Stimulated activated CD8-positive, alpha-beta memory T cell treated with anti-CD3 and anti-CD28 coated beads, Interleukin-12 subunit alpha, Interleukin-12 subunit beta, amount 100 ng/mL, for 24 hours (primary cell): ENCODE results near the gene GREB1.

Experiments used
- DNase-seq: peaks from one replicate; pipeline ENCODE4 v3.0.0-alpha.2; 2020; ENCODE audit errors: extremely low read depth

Gene GREB1

DNA sequence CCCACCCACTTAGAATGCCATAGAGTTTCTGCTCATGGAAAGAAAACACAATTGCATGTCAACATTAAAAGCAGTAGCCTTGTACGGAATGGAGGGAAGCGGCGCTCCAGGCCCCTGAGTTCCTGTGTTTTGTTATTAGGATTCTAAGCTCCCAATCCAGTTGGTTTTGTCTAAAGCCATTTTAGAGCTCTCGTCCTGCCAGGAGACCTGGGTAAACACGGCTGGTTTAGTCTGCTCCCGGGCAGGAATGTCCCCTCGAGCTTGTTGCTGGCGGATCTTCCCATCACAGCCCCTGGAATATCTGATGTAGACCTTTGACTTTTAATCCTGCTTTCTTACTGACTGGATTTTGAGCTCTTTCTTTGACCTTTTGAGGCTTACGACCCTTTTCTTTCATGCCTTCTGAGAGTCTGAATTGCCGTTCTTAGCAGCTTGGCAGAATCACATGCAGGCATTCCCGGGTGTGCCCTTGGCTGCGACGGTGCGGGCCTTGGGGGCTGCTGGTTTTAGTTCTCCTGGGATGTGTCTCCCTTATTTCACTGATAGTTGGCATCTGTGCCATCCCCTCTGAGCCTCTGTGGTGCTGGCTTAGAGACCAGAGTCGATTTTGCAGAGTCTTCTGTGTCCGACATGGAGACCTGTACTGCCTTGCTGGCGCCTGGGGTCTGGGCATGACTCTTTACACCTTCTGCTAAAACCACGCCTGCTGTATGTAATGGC, 25.4 kb downstream of the GREB1 start:
- DNase-seq, result no peak

DNA sequence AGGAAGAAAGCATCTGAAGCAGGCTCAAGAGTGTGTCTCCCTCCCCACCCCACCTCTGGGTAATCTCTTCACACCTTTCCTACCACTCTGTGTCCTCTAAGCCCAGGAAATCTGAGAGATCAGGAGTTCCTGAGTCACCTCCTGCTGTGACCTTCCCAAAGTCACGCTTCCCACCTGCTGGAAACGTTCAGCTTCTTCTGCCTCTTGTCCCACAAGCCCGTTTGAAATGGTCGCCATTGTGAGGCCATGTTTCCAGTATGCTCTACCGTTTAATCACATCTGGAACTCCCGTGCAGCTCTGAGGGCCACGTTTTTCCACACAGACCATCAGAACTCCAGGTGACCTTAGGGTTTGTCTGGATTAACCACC, 25.9 kb downstream of the GREB1 start:
- DNase-seq, result no peak

DNA sequence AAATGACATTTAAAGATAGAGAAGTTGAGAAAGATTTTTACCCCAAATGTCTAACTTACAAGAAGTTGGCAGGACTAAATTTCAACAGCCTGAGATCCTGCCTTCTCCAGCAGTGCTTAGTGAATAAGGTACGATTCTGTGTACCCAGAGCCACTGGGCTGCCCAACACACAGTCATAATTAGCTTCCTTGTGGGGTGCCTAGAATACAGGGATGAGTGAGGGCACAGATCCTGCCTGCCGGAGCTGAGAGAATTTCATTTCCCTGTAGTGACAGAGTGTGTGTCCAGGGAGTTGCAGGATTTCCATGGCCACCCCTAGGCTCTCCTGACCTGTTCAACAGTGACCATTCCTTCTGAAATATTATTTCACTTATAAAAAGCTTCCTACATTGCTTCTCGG, 27.0 kb downstream of the GREB1 start:
- DNase-seq, result no peak

DNA sequence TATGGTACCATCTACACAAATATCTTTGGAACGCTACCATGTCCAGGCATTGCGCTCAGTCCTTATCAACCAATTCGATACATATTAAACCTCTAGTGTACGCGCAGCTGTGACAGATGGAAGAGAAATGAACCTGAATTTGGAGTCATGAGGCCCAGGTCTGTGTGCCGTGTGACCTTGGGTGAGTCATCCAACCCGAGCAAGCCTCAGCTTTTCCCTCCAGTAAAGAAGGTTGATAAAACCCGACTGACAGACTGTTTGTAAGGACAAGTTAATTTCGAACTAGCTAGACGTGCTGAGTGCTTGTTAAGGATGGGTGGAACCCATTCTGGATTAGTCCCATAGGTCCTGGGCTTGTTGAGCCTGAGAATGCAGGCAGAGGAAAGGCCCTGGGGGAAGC, 28.2 kb downstream of the GREB1 start:
- no peak for DNase-seq

DNA sequence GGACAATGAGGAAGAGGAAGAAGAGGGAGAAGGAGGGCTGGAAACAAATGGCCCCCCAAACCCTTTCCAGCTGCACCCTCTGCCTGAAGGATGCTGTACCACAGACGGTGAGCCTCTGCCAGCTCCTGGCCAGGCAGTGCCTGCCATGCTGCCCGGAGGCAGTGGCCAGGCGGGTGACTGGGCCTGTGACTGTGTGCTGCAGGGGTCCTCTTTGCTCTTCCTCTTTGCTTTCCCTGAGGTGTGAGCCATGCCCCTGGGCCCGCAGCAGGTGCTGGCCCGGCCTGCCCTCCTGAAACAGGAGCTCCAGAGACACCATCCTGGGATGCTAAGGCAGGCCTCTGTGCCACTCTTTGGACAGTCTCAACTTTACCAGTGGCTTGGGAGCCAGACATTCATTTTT, 28.6 kb downstream of the GREB1 start:
- no peak for DNase-seq

DNA sequence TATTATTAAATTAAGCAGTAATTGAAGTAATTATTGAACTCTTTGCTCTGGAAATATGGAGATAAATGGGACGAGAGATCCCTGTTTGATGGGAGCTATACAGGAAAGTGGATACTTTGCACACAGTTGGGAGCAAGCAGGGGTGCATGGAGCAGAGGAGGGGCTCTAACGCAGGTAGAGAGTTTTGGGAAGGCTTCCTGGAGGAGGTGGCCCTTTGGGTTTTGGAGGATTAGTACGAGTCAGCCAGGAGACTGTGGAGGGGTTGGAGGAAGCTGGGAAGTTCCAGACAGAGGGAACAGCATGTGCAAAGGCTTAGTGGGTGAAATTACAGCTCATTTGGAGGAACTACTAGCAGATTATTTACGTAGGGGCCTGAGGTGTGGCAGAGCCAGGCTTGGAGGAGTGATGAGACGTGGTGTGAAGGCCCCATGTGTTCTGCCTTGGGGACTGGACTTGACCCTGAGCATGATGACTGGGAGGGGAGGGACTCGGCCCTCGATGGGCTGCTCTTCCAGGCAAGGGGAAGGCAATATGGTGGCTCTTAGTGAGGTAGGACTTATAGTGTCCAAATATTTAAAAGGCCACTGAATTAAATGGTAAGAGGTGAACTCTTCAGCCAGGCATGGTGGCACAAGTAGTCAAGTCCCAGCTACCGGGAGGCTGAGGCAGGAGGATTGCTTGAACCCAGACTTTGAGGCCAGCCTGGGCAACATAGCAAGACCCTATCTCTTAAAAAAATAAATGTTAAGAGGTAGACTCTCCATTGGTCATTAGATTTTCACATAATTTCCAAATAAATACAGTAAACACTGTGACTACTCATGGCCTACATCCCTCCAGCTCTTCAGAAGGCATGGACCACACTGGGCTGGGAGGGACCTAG, 30.2 kb downstream of the GREB1 start:
- no peak for DNase-seq

DNA sequence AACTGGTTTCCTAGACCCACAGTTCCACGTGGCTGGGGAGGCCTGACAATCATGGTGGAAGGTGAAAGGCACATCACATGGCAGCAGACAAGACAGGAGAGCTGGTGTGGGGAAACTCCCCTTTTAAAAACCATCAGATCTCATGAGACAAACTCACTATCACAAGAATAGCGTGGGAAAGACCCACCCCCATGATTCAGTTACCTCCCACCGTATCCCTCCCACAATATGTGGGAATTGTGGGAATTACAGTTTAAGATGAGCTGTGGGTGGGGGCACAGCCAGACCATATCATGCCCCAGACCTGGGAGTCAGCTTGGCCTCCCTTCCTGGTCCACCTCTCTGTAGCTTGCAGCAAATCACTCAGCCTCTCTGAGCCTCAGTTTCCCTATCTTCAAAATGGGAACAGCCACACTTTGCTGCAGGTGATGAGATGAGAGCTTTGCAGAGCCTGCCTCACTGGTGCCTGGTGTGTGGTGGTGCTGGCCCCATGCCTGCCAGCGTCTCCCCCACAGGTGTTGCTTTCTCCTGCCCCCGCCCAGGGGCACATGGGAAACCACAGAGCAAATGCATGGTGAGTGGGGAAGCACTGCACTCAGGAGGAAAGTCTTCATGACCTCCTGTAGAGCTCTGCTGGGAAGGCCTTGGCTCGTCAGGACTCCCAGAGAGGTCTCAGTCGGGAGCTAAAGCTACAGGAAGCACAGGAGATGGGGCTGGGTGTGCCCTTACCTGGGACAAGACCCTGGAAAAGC, 31.1 kb downstream of the GREB1 start:
- DNase-seq, result no peak

DNA sequence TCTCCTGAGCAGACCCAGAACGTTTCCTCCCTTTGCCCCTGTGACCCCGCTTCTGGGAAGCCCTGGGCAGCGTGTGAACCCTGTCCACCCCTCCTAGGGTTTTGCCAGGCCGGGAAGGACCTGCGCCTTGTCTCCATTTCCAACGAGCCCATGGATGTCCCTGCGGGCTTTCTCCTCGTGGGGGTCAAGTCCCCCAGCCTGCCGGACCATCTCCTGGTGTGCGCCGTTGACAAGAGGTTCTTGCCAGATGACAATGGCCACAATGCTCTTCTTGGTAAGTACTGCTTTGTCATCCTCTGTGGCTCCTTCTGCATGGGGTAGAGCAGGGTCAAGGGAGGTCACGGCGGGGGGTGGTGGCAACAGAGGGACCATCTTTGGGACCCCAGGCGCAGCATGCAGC, 32.5 kb downstream of the GREB1 start:
- no peak for DNase-seq

DNA sequence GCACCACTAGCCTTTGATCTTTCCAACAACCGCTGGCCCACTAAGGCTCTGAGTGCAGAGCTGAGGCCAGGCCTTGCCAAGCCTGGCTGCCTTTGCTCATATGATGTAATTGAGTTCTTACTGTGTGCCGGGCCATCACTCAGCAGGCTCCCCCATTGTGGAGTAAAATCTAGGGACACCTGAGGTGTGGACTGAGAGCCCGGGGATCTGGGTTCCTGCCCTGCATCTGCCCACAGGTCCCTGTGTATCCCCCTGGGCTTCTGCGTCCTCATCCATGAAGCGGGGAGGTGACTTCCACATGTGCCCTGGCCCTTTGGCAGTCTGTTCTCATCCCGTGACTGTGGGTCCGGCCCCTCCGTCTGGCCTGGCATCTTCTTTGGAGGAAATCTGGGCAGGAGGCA, 33.8 kb downstream of the GREB1 start:
- DNase-seq, result no peak

DNA sequence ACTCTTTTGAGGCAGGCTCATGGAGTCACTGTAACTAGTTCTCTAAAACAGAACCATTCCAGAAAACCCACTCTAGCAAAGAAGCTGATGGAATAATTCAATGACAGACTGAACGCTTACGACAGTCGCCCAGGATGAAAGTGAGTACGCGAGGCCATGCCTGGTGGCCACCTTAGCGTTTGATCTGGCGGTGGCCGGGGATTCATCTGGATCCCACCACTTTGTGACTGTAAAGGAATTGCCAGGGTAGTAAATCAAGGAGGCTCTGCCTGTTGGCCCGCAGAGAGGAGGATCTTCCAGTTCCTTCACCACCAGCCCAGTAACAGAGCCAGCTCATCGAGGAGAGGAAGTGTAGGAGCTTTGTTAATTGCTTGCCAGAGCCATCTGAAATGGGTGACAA, 34.6 kb downstream of the GREB1 start:
- DNase-seq, result no peak

DNA sequence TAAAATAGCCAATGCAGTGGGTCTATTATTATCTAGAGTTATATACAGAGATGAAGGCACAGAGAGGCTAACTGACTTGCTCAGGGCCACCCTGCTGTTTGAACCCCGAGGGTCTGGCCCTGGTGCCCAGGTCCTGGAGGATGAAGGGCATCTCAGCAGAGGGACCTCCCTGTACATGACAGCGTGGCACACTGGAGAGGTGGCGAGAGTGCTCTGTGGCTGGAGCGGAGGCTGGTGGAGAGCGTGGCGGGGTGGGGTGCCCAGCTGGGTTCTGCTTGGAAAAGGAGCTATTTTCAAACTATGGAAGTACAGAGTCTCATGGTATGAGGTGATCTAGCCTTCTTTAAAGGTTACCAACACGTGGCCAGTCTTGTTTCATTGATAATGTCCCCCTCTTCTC, 35.8 kb downstream of the GREB1 start:
- no peak for DNase-seq

DNA sequence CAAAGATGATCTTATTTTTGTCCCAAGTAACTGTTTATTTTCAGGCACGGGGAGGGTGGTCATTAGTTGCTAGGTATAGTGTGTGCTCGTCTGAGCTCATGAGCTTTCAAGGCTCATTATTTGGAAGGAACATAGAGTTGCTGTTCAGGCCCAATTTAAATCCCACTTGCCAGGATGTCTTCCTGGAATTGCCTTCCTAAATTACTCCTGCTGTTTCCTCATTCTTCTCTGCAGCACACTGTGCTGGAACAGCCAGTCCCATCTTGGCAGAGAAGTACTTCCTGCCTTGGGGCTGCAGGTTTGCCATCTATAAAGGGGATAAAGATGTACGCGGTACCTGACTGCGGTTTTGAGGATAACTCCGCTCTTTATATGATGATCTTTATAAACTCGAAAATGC, 37.3 kb downstream of the GREB1 start:
- no peak for DNase-seq

DNA sequence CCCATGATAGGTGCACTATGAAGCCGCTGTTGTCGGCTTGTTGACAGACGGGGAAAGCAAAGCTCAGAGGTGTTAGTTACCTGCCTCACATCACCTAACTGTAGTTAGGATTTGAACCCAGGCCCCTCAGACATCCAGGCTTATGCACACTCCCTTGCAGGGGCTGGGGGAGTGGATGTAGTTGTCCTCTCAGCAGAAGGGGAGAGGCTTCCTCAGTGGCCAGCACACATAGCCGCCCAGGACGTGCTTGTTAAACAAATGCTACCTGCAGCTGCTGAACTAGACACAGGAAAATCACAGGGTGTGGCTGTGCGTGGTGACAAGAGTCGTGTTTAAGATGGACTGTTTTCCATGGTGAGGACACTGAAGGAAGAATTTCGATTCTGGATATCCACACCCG, 39.2 kb downstream of the GREB1 start:
- no peak for DNase-seq

DNA sequence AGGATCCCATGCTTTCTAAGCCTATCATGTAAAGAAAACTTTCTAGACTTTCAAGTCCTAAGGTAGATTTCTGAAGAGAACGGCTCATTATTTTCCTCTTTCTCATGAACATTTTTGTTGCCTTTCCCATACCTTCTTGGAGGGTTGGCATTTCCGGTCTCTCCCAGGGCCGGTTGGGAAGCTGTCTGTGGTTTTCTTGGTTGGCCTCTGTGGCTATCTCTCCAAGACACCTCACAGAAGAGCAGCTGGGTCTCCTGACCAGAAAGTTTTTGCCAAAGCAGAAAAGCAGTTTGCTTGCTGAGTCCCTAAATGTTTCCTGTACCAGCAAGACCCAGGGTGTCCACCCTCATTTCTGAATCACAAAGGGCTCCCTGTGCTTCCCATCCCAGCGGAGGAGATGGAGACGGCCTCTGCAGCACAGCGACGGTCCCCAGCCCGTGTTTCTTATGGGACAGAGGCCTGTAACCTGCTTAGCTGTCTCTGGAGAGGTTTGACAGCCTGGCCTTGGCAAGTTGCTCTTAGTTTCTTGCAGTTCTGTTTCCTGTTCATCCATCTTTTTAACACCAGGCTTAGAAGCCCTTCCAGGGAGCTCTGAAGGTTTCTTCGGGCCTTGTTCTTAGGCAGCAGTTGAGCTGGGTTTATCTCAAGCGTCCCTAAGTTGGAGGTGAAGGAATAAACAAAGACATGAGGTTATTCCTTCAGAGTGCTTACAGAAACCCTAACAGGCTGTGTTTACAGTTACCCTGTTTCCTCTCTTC, 39.8 kb downstream of the GREB1 start:
- DNase-seq, result no peak

DNA sequence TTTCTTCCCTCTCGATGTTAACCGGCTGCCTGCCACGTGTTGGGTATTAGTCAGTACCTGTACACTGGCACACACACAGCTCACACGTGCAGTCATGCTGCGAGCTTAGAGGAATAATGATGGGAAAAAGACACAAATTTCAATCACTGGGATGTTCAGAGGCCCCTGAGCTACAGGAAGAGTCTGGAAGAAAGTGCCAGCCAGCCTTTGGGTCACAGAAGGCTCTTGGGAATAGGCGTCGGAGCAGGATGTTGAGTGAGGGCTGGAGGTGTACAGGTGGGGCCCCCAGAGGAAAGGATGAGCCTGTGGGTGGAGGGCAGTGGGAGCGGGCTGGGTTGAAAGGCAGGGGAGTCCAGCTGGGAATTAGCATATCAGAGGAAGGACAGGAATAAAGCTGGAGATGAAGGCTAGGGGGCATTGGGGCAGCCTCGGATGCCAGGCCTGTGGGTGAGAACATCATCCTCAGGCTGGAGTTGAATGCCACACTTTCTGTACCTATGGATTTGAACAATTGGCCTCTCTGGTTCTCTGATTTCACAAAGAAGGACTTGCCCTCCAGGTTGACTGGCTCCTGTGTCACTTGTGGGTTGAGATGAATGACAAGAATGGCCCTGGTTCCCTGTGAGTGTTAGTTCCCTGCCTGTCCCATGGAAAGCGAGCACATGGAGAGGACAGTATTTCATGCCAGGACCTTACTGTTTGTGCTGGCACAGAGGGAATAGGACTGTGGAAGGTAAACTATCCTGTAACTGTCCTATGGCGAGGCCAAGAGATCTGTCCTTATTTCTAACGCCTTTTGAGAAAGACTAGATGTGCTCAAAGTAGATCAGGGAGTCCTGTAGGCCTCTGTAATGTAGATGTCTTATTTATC, 40.6 kb downstream of the GREB1 start:
- DNase-seq, result no peak

DNA sequence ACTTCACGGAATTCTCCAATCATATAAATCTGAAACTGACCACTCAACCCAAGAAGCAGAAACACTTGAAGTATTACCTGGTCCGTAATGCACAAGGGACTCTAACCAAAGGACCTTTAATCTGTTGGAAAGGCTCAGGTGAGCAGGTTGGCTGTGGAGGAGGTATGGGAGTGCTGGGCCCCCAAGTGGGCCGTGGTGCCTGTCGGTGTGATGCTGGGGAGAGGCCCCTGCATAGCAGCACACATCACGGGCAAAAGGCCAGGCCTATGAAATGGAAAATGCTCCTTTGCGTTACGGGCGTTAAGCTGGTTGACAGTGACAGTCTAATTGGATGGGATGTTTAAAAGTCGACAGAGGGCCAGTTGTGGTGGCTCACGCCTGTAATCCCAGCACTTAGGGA, 42.6 kb downstream of the GREB1 start:
- no peak for DNase-seq

DNA sequence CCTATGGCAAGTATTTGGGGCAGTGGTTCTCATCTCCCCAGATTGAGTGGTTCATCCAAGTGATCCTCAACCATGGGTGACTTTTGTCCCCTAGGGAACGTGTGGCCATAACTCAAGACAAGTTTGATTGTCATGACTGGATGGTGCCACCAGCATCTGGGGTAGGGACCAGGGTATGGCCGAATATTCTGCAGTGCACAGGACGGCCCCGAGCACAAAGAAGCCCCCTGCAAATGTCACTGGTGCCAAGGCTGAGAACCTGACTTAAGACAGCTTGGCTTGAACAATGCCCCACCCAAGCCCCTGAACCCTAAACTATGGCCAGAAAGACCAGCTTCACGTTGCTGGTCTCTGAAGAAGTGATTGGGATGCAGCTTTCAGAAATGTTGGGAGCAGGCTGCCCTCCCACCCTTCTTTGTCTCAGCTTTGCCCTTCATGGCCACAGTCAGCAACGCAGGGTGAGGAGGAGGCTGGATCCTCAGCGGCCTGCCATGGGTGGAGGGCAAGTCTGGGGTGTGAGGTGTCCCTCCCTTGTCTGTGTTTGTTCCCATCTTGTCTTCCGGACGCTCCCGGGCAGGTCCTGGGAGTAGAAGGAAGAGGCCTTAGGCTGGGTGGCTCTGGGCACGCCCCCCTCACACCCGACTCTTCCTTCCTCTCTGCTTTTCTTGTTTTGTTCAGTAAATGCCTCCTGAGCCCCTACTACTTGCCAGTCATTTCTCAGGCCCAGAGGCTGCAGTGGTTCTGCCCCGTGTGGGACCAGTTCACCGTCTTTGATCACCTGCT, 43.4 kb downstream of the GREB1 start:
- DNase-seq, result no peak

DNA sequence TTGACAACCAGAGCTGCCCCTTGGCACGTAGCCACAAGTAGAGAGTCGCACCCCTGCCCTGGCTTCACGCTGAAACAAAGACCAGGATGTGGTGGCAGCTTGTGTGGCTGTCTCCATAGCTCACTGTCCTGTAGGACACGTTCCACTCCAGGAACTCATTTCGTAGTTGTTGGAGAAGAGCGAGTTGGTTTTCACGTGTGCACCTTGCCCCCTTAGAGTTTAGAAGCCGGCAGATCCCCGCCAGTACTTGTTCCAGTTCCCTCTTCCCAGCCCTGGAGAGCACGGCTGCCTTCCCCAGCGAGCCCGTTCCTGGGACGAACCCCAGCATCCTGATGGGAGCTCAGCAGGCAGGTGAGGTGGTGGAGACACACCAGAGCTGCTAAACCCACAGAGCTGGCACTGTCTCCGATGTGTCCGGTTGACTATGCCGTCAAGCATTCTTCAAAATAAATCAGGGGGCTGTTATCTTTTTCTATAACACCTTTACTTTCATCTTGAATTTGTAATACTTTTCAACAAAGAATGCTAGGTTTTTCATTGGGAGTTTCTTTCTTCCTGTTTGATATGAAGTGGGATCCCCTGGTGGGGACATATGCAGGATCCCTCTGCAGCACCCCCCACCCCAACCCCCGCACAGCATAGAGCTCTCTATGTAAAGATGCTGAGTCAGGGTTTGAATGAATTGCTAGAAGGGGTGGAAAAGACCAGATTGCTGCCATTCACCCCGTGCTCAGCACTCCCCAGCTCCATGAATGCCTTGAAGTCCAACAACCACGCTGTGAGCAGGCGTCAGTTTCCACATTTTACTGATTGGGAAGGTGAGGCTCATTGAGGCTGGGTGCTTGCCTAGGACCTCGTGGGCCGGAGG, 44.5 kb downstream of the GREB1 start:
- no peak for DNase-seq
